ENCODE data around the gene HSF4.

HSF4 gene

GRCh38 chr16:67199011-67199807 is 34.7 kb downstream of the HSF4 start, which contains the start of gene ELMO3:
Gene ELMO3, plus strand, starts transcription at chr16:67199131. Its CDS starts 196 bp downstream, at chr16:67199327.
- DNase-seq (ENCODE audit: low spot score) (no peak), FAIRE-seq (no peak)

- FAIRE-seq (no peak), DNase-seq (ENCODE audit: low spot score) (no peak)
Observed at GRCh38 chr16:67199808-67200198, 35.3 kb downstream of the HSF4 start.

- no peak for DNase-seq (ENCODE audit: low spot score)
- no peak for FAIRE-seq
Observed at GRCh38 chr16:67200491-67200890, 35.9 kb downstream of the HSF4 start.

GRCh38 chr16:67201411-67202345 is 37.1 kb downstream of the HSF4 start:
- DNase-seq (ENCODE audit: low spot score) (no peak), FAIRE-seq (no peak)

GRCh38 chr16:67202426-67202825 is 37.9 kb downstream of the HSF4 start:
- FAIRE-seq (no peak), DNase-seq (ENCODE audit: low spot score) (no peak)

- FAIRE-seq, result no peak
- DNase-seq (ENCODE audit: low spot score), result no peak
Observed at GRCh38 chr16:67202956-67203493, 38.5 kb downstream of the HSF4 start.

GRCh38 chr16:67204076-67204475 is 39.5 kb downstream of the HSF4 start:
- no peak for FAIRE-seq
- DNase-seq (ENCODE audit: low spot score), result no peak

GRCh38 chr16:67206129-67206837 is 41.7 kb downstream of the HSF4 start:
- FAIRE-seq, result no peak

GRCh38 chr16:67206838-67207248 is 42.3 kb downstream of the HSF4 start:
- DNase-seq (ENCODE audit: low spot score), result no peak

More at GRCh38 chr16:67206129-67206837, 41.7 kb downstream of the HSF4 start:
- no peak for DNase-seq (ENCODE audit: low spot score)

GRCh38 chr16:67207249-67208091 is 42.9 kb downstream of the HSF4 start:
- no peak for FAIRE-seq

More at GRCh38 chr16:67206838-67207248, 42.3 kb downstream of the HSF4 start:
- FAIRE-seq, result no peak

GRCh38 chr16:67208154-67208896 is 43.8 kb downstream of the HSF4 start:
- DNase-seq (ENCODE audit: low spot score), result no peak
- FAIRE-seq, result no peak

More at GRCh38 chr16:67207249-67208091, 42.9 kb downstream of the HSF4 start:
- DNase-seq (ENCODE audit: low spot score), result no peak

GRCh38 chr16:67209565-67209964 is 45.0 kb downstream of the HSF4 start:
- no peak for DNase-seq (ENCODE audit: low spot score)
- FAIRE-seq, result no peak

- DNase-seq (ENCODE audit: low spot score), result no peak
- no peak for FAIRE-seq
Observed at GRCh38 chr16:67210069-67210937, 45.8 kb downstream of the HSF4 start.

GRCh38 chr16:67211674-67212073 is 47.1 kb downstream of the HSF4 start:
- FAIRE-seq, result no peak

GRCh38 chr16:67212766-67213165 is 48.2 kb downstream of the HSF4 start:
- DNase-seq (ENCODE audit: low spot score) (peak; percentile 55), FAIRE-seq (no peak)

More at GRCh38 chr16:67211674-67212073, 47.1 kb downstream of the HSF4 start:
- no peak for DNase-seq (ENCODE audit: low spot score)

GRCh38 chr16:67213197-67214019 is 48.9 kb downstream of the HSF4 start:
- no peak for FAIRE-seq
- no peak for DNase-seq (ENCODE audit: low spot score)

- DNase-seq (ENCODE audit: low spot score) (no peak), FAIRE-seq (no peak)
Observed at GRCh38 chr16:67215706-67216105, 51.2 kb downstream of the HSF4 start.
